SJSA1 (cell line): ENCODE results near the gene SPDYE17. TPM values are rescaled to one million over a fixed set of nuclear protein-coding genes. Genes with fewer than 3 reads are reported as not detected.
"Not testable (repeated sequence)": the region's sequence is repeated elsewhere in the genome, so short reads cannot be mapped to it uniquely, and the experiment has no call there.

Experiments used
- DNase-seq, 2 experiments: peaks; one replicate each; pipeline ENCODE4 v3.0.0-alpha.2; 2015 to 2020; ENCODE audit warnings: low spot score in 2 of 2, low read depth in 1 of 2
- H3K27ac ChIP-seq: fragments of 250-450 bp; sonication (Bioruptor Pico); 2 replicates; pipeline ENCODE4 v1.5.1; 2020; ENCODE audit warnings: mild to moderate bottlenecking, moderate library complexity
- H3K27me3 ChIP-seq: fragments of 250-450 bp; sonication (Bioruptor Pico); replicated peaks from 2 replicates; pipeline ENCODE4 v1.5.1; 2020; ENCODE audit warnings: mild to moderate bottlenecking, moderate library complexity
- H3K36me3 ChIP-seq: fragments of 250-450 bp; sonication (Bioruptor Pico); 2 replicates; pipeline ENCODE4 v1.5.1; 2020; ENCODE audit warnings: mild to moderate bottlenecking
- H3K4me1 ChIP-seq: fragments of 250-450 bp; sonication (Bioruptor Pico); replicated peaks from 2 replicates; pipeline ENCODE4 v1.6.1; 2021; ENCODE audit warnings: mild to moderate bottlenecking
- H3K4me3 ChIP-seq: fragments of 250-450 bp; sonication (Bioruptor Pico); 2 replicates; pipeline ENCODE4 v1.5.1; 2020; ENCODE audit warnings: mild to moderate bottlenecking
- H3K9me3 ChIP-seq: fragments of 250-450 bp; sonication (Bioruptor Pico); replicated peaks from 2 replicates; pipeline ENCODE4 v1.5.1; 2020; ENCODE audit warnings: mild to moderate bottlenecking
- total RNA-seq: library from RNA; depleted of rRNA; stranded (reverse); fragments of >200 nt; shearing (Covaris generic); gene quantifications from 2 replicates; pipeline ENCODE4 v1.2.3, GENCODE V29; 2014; rRNA removed

The SPDYE17 gene
- total RNA-seq = not detected in 2 replicates

DNA sequence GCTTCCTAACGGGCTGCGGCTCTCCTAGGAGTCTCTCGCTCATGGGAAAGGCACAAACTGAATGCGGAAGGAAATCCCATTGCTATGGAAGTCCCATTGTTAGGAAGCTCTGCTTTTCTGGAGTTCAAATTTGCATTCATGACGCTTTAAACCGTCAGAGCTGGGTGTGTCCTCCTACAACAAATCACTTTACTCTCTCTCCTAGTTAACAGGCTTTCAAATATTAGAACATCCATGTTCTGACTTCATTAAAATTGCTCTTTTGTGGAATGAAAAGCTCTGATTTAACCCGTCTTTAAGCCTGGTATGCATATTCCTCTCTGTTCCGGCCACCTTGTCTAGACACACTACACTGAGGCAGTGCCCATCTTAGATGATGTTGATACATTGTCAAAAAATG lies at the start of gene SPDYE17:
TSS of gene SPDYE17 (minus strand) at position 101 of the 400 bp plus-strand sequence. CDS start 1,791 bp downstream, outside the sequence.
- not testable (repeated sequence) for H3K27me3 ChIP-seq, H3K4me1 ChIP-seq, DNase-seq, H3K27ac ChIP-seq, H3K4me3 ChIP-seq, H3K9me3 ChIP-seq, H3K36me3 ChIP-seq

- H3K27ac ChIP-seq, H3K27me3 ChIP-seq, H3K36me3 ChIP-seq, H3K4me1 ChIP-seq, H3K9me3 ChIP-seq, H3K4me3 ChIP-seq, DNase-seq: not testable (repeated sequence)
Measured at GRCh38 chr7:77080236-77080635, 48.1 kb upstream of the SPDYE17 start.

DNA sequence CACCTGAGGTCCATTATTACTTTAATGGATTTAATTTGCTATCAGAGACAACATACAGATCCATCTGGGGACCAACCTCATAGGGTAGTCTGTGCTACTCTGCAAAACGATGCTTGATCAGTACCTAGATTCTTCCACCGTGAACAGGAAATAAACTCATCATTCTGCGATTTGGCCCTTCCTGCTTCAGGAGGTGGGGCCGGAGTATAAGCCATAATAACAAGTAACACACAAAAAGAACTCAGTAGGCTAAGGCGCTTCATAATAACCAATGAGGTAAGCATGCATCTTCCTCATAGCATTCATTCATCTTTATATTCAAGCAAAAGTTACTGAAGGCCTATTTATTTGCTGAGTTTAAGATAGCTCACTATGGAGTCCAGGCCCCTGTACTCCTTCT lies 47.5 kb upstream of the SPDYE17 start:
- H3K27me3 ChIP-seq, DNase-seq, H3K36me3 ChIP-seq, H3K9me3 ChIP-seq, H3K27ac ChIP-seq, H3K4me1 ChIP-seq, H3K4me3 ChIP-seq: not testable (repeated sequence)

DNA sequence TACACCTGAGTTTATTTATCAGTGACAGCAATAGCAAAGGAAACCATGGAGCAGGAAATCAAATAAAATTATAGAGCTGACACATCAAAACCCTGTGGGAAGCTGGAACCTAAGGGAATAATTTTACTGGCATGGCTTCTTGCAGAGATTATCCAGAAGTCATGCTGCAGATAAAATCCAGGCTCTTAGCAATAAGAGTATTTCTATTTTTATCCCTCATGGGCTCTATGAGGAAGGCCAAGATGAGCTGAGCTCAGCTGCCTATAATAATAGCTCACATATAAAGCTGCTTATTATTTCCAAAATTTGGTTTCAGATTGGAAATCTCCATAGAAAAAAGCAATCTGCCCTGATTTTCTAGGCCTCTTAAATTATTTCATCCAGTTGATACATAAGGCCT lies 47.0 kb upstream of the SPDYE17 start:
- not testable (repeated sequence) for H3K27ac ChIP-seq, H3K27me3 ChIP-seq, H3K9me3 ChIP-seq, H3K4me3 ChIP-seq, H3K4me1 ChIP-seq, DNase-seq, H3K36me3 ChIP-seq

- not testable (repeated sequence) for H3K9me3 ChIP-seq, DNase-seq, H3K4me3 ChIP-seq, H3K27ac ChIP-seq, H3K4me1 ChIP-seq, H3K36me3 ChIP-seq, H3K27me3 ChIP-seq
Measured at GRCh38 chr7:77077060-77077459, 44.9 kb upstream of the SPDYE17 start.

- H3K9me3 ChIP-seq, H3K27me3 ChIP-seq, H3K4me3 ChIP-seq, H3K4me1 ChIP-seq, H3K27ac ChIP-seq, H3K36me3 ChIP-seq: not testable (repeated sequence)
- DNase-seq = peak in 1 of 2 experiments; percentile 1
Measured at GRCh38 chr7:77074786-77075396, 42.7 kb upstream of the SPDYE17 start.

DNA sequence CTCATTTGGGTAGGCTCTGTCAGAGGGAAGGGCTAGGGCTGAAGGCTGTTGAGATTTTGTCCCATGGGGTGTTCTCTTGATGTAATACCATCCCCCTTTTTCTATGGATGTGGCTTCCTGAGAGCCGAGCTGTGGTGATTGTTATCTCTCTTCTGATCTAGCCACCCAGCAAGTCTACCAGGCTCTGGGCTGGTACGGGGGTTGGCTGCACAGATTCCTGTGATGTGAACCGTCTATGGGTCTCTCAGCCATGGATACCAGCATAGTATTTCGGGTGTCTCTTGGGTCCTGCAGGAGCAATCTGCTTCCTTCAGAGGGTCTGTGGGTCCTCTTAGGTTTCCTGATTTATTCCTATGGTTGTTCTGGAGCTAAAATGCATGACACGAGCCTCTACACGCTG lies 38.9 kb upstream of the SPDYE17 start:
- DNase-seq = not testable (repeated sequence)

GRCh38 chr7:77065869-77066268 lies 33.7 kb upstream of the SPDYE17 start:
- H3K9me3 ChIP-seq, H3K27me3 ChIP-seq, H3K4me1 ChIP-seq, H3K27ac ChIP-seq, H3K4me3 ChIP-seq, DNase-seq, H3K36me3 ChIP-seq: not testable (repeated sequence)

More for the DNA sequence above, 38.9 kb upstream of the SPDYE17 start:
- not testable (repeated sequence) for H3K27me3 ChIP-seq, H3K9me3 ChIP-seq, H3K36me3 ChIP-seq, H3K27ac ChIP-seq, H3K4me1 ChIP-seq, H3K4me3 ChIP-seq

DNA sequence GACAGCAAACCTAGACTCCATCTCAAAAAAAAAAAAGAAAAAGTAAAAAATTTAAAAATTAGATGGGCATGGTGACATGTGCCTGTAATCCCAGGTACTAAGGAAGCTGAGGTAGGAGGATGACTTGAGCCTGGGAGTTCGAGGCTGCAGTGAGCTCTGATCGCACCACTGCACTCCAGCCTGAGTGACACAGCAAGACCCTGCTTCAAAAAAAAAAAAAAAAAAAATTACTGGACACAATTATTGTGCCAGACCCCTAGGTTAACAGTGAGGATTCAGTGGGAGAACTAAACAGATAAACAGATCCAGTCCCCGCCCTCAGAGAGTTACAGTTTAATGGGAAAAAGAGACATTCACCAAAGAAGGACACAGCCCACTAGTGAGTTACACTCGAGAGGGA lies 31.6 kb upstream of the SPDYE17 start:
- H3K36me3 ChIP-seq, H3K27ac ChIP-seq, H3K4me1 ChIP-seq, H3K4me3 ChIP-seq, DNase-seq, H3K27me3 ChIP-seq, H3K9me3 ChIP-seq: not testable (repeated sequence)

- DNase-seq, H3K27me3 ChIP-seq, H3K4me1 ChIP-seq, H3K9me3 ChIP-seq, H3K36me3 ChIP-seq, H3K27ac ChIP-seq, H3K4me3 ChIP-seq: not testable (repeated sequence)
Measured at GRCh38 chr7:77062557-77062956, 30.4 kb upstream of the SPDYE17 start, which contains the start of gene SPDYE18. TSS of gene SPDYE18 (minus strand) at chr7:77062558. CDS start at chr7:77060512, 2,046 bp downstream.

DNA sequence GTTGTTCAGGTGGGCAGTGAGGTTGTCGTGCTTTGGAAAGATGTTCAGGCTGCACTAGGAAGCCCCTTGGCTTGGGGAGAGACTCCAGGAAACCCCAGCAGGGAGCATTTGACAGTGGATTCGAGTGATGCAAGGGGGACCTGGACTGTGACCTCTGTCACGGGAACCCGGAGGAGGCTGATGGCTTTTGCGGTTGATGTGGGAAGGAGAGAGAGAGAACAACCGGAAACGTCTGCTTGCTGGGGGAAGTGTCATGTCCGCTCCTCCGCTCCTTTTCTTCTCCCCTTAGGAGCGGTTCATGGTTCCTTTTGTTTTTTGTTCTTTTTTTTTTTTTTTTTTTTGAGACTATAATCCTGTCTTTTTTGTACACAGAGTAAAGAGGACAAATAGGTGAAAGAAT lies 5.8 kb downstream of the SPDYE17 start:
- not testable (repeated sequence) for H3K36me3 ChIP-seq, H3K27ac ChIP-seq, H3K9me3 ChIP-seq, H3K4me3 ChIP-seq, H3K27me3 ChIP-seq, H3K4me1 ChIP-seq, DNase-seq

DNA sequence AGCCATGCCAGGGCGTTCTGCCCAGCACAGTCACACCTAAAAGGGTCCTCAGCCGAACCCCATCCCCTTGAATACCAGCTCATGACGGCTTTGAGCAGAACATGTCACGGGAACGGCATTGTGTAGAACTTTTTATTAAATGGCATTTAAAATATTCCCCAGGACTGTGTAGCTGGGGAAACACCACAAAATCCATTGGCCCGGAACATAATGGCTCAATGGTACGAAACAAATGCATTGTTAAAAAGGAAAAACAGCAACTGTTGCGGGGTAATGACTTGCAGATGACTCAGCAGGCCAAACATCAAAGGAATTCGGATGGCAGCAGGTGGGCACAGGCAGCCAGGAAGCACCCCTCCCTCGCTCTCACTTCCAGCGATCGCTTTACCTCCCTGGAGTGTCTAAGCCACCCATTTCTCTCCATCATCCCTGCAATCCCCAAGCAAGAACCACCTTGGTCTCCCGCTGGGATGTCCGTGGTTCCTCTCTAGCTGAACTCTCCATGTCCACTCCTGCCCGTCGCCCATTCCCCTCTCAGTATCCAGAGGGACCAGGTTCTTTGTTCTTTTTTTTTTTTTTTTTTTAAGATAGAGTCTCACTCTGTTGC lies 22.0 kb downstream of the SPDYE17 start:
- not testable (repeated sequence) for H3K4me1 ChIP-seq, H3K9me3 ChIP-seq, H3K27me3 ChIP-seq, H3K27ac ChIP-seq, H3K4me3 ChIP-seq, H3K36me3 ChIP-seq
- DNase-seq = peak in 1 of 2 experiments; percentile 33

- not testable (repeated sequence) for H3K27ac ChIP-seq, H3K4me1 ChIP-seq
- peak; percentile 28 to 69 for DNase-seq
Measured at GRCh38 chr7:77008000-77008399, 24.2 kb downstream of the SPDYE17 start.

DNA sequence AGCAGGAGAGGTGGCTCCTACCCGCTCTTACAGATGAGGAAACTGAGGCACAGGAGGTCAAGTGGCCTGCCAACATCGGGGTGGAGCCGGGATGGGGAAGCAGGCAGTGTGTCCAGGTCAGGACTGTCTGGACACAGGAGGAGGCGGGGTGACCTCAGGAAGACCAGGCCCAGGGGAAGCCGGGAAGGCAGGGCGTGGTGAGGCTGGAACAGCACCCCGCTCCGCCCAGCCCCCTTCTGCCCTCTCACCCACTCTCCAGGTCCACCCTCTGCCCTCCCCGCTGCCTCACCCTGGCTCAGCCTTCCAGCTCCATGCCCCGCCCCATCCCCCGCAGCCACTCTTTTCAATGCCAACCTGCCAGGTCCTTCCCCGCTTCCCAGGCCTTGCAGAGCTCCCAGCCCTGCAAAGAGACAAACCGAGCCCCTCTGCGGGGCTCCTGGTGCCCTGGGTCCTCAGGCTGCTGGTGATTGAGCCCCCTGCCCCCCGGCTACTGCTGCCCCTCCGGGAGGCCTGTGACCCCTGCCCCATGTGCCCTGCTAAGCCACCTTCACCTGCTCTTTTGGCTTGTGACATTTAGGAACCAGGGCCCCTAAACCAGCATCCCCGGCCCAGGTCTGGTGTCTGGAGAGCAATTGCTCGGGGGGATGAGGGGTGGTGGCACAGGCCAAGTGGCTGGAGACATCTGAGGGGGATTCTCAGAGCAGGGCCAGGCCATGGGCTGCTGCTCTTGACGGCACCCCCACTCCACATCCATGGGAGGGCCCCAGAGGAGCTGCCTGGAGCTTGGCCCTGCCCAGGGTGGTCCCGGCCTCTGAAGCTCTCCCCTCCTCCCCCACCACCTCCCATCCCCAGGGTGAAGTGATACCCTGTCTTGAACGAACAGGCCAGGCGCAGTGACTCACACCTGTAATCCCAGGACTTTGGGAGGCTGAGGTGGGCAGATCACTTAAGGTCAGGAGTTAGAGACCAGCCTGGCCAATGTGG lies 25.7 kb downstream of the SPDYE17 start:
- H3K4me1 ChIP-seq, DNase-seq, H3K9me3 ChIP-seq: not testable (repeated sequence)

More at GRCh38 chr7:77008000-77008399, 24.2 kb downstream of the SPDYE17 start:
- H3K36me3 ChIP-seq, H3K9me3 ChIP-seq, H3K27me3 ChIP-seq, H3K4me3 ChIP-seq: not testable (repeated sequence)

More for the DNA sequence above, 25.7 kb downstream of the SPDYE17 start:
- H3K27ac ChIP-seq, H3K4me3 ChIP-seq, H3K27me3 ChIP-seq, H3K36me3 ChIP-seq: not testable (repeated sequence)
